HK-2 (cell line): ENCODE results near the gene IL6R.
"Not testable (repeated sequence)": the region's sequence is repeated elsewhere in the genome, so short reads cannot be mapped to it uniquely, and the experiment has no call there.

Experiments
- DNase-seq: peaks from one replicate; pipeline ENCODE4 v3.0.0-alpha.2; 2018; ENCODE audit not compliant: unreplicated experiment

Gene IL6R

DNA sequence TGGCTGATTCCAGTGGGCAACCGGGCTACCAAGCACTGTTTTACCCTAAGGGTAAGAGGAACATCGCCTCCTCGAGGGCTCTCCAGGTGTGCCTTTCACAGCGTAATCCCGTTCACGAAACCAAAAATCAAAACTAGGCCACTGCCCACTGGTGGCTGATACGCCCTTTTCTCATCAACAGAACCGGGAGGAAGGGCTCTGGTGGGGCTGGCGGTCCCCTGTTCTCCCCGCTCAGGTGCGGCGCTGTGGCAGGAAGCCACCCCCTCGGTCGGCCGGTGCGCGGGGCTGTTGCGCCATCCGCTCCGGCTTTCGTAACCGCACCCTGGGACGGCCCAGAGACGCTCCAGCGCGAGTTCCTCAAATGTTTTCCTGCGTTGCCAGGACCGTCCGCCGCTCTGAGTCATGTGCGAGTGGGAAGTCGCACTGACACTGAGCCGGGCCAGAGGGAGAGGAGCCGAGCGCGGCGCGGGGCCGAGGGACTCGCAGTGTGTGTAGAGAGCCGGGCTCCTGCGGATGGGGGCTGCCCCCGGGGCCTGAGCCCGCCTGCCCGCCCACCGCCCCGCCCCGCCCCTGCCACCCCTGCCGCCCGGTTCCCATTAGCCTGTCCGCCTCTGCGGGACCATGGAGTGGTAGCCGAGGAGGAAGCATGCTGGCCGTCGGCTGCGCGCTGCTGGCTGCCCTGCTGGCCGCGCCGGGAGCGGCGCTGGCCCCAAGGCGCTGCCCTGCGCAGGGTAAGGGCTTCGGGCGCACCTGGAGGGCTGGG, at the start of gene IL6R:
TSS of gene IL6R (plus strand) at position 360 of the 763 bp plus-strand sequence. CDS start at position 647, 287 bp downstream.
- DNase-seq: peak; percentile 93

DNA sequence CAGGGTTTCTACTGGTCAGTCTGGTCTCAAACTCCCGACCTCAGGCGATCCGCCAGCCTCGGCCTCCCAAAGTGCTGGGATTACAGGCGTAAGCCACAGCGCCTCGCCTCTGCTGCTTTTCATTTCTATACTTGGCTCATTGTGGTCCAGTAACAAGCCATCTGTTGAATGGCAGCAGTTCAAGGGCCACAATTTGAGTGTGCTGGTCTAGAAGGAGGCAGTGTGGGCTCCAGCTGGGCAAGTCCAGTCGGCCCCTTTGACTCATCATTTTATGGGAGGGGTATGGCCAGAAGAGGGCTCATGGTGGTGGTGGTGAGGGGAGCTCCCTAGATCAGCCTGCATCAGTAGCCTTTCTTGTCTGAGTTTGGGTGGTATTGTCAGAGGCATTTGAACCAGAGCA, 46.6 kb upstream of the IL6R start:
- DNase-seq: no peak

- no peak for DNase-seq
Observed at GRCh38 chr1:154360288-154360687, 44.9 kb upstream of the IL6R start.

DNA sequence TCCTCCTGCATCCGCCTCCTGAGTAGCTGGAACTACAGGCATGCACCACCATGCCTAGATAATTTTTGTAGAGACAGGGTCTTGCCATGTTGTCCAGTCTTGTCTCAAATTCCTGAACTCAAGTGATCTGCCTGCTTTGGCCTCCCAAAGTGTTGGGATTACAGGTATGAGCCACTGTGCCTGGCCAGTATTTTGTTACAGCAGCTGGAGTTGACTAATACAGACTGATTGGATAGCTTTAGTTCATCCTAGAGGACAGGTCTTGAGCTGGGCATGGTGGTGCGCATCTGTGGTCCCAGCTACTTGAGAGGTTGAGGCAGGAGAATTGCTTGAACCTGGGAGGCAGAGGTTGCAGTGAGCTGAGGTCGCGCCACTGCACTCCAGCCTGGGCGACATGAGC, 44.3 kb upstream of the IL6R start:
- DNase-seq: not testable (repeated sequence)

GRCh38 chr1:154361357-154361756, 43.8 kb upstream of the IL6R start:
- no peak for DNase-seq

GRCh38 chr1:154371436-154371835, 33.7 kb upstream of the IL6R start:
- DNase-seq: no peak

- not testable (repeated sequence) for DNase-seq
Observed at GRCh38 chr1:154373777-154374357, 31.3 kb upstream of the IL6R start.

DNA sequence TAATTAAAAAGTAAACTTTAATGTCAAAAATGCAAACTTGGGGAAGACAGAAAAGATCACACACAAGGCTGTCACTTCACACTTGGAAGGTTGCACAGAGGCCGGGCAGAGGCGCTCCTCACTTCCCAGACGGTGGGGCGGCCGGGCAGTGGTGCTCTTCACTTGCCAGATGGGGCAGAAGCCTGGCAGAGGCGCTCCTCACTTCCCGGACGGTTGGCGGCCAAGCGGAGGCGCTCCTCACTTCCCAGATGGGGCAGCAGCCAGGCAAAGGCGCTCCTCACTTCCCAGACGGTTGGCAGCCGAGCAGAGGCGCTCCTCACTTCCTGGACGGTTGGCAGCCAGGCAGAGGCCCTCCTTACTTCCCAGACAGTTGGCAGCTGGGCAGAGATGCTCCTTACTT, 25.8 kb upstream of the IL6R start:
- DNase-seq: no peak

DNA sequence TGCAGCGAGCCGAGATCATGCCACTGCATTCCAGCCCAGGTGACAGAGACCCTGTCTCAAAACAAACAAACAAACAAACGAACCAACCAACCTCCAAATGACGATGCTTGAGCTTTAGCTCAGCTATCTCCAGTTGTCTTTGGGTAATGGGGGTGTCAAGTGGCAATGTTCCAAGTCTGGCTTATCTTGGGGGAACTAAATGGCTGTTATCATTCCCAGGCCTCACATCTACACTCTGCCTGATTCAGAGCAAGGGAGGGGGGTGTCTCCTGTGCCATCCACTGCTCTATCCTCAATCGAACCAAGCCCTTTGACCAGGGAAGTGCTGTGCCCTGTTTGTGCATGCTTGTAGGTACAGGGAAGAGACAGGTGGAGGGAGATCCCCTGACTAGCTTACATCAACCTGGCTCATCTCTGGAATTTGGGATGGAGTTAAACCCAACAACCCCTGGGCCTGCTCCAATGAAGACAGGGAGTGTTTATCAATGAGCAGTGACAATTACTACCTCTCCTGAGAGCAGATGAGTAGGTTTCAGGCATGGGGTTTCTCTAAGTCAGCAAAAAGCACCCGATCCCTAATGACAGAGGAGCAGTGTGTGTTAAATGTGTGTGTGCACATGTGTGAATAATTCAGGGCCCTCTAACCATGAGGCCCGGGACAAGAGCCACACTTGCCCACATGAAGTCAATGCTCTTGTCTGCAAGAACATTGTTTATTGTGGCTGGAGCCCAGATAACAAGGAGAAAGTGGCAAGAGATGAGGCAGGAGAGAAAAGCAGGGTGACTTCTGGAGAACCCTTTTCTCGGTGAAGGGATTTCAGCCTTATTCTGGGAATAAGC, 20.3 kb upstream of the IL6R start:
- no peak for DNase-seq

- no peak for DNase-seq
Observed at GRCh38 chr1:154386643-154387352, 18.3 kb upstream of the IL6R start.

DNA sequence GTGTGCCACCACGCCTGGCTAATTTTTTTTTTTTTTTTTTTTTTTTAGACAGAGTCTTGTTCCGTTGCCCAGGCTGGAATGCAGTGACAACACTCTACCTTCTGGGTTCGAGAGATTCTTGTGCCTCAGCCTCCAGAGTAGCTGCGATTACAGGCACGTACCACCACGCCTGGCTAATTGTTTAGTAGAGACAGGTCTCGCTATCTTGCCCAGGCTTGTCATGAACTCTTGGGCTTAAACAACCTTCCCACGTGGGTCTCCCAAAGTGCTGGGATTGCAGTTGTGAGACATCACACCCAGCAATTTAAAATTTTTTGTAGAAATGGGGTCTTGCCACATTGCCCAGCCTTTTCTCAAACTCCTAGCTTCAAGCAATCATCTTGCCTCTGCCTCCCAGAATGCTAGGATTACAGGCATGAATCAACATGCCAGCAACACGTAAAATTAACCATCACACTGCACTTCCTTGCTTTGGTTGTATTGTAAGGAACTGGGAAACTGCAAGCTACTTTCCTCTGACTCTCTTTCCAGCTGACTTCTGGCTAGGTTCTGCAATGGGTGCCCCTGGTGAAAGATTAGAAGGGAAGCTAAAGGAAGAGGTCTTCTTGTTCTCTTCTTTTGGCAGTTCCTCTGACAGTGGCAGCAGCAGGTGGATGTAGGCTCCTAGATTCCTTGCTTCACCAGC, 13.9 kb upstream of the IL6R start:
- no peak for DNase-seq

DNA sequence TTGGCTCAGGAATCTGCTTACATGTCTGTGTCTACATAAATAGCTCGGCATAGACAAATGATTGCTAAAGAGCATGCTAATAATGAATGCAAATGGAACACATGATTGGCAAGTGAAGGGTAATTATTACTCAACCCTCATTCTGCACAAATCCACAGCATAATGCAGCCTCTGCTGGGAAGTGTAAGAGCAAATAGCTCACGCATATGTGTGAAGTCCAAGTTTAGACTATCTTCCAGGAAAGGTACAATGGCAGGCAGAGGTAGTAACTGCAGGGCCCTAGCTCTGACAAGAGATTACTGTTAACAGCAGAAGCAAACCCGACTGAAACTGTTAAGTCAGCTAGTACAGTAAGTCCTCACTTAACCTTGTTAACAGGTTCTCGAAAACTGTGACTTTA, 7.0 kb upstream of the IL6R start:
- DNase-seq: no peak

GRCh38 chr1:154398678-154399077, 6.5 kb upstream of the IL6R start:
- no peak for DNase-seq

DNA sequence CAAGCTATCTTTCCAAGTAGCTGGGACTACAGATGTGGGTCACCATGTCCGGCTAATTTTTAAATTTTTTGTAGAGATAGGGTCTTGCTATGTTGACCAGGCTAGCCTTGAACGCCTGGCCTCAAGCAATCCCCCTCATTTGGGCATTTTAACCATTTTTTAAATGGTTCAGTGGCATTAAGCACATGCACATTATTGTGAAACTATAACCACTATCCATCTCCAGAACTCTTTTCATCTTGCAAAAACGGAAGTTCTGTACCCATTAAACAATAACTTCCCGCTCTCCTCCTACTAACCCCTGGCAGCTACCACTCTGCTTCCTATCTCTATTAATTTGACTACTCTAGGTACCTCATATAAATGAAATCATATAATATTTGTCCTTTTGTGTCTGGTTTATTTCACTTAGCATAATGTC, 4.8 kb upstream of the IL6R start:
- DNase-seq: no peak

DNA sequence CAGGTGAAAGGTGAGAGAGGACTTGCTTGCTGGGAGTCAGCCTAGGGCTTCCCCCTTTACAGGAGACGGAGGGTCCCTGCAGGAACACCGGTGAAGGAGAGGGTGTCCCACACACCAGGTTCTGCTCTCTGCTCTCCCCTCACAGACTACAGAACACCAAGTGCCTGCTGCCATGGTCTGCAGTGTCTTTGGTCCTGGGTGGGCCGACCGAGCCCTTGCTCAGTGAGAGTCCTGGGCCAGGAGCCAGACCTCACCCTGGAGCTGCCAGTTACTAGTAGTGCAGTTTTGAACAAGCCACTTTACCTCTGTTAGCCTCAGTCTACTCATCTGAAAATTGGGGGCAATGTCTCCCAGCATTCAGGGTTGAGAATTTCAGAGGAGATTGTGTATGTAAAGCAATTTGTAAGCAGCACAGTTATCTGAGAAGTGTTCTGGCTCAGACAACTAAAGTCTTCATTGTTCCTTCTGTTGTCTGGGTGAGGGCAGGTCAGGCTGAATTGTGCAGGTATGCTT, 2.7 kb upstream of the IL6R start:
- no peak for DNase-seq

GRCh38 chr1:154403261-154403943, 1.7 kb upstream of the IL6R start:
- DNase-seq: no peak

- no peak for DNase-seq
Observed at GRCh38 chr1:154403983-154404382, 1.2 kb upstream of the IL6R start.

GRCh38 chr1:154404511-154404931, 622 bp upstream of the IL6R start:
- no peak for DNase-seq

DNA sequence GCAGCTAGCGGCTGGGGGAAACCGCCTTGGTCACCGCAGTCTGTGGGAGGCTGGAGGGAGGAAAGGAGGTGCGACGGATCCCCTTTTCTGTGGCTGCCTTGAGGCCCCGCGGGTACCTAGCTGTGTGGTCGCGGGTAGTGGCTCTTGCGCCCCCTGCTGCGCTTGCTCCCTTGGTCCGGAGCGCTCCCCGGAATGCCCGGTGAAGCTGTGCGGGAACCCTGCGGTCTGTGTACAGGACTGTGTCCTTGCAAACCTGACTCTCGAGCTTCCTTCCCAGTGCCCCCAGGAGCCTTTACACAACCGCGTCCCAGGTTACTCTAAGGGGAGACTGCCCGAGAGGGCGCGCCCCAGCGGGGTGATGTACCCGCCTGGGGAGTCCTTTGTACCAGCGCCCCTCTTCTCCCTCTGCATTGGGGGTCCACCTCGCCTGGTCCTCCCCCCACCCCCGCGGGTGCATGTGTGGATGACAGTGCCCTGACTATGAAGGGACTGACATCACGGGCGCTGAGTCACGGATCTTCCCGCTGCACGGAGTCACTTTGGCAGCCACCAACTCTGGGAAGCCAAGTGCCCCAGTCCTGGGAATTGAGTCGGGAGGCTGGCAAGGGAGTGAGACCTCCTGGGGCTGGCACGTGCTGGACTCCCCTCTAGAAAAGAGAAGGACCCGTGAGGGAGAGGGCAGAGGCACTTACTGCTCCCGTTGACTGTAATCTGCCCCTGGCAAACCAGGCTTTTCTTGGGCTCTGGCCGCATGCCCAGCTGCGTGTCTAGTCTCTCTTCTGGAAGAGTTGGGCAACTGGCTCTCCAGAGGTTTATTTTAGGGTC, 816 bp downstream of the IL6R start:
- DNase-seq: peak; percentile 70

DNA sequence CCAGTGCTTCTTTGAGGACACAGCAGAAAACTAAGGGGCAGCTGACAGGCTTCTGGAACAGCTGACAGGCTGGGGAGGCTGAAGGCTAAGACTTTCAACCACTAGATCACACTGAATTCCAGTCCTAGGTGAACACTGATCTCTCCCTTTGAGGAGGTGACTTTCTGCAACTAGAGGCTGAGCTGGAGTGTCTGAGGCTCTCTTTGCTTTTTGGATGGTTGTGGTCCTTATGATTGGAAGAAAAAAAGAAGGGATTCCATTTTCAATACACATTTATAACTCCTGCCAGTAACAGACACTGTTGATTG, 1.4 kb downstream of the IL6R start:
- DNase-seq: no peak
